NCI-H526 treated with DMSO at 0.1 percent for 48 hours (cell line): Measurements from ENCODE around the gene RENBP.

Experiments used
- DNase-seq: peaks from one replicate; lab custom pipeline; 2025; lab: John Stamatoyannopoulos, UW

RENBP gene

GRCh38 chrX:153953892-153954557 lies 9.6 kb upstream of the RENBP start:
- no peak for DNase-seq

- DNase-seq, result no peak
These were observed 8.9 kb upstream of the RENBP start for GRCh38 chrX:153953342-153953830.

- DNase-seq, result no peak
These were observed 8.1 kb upstream of the RENBP start for GRCh38 chrX:153952373-153953026.

- no peak for DNase-seq
These were observed 7.4 kb upstream of the RENBP start for GRCh38 chrX:153951683-153952372.

- no peak for DNase-seq
These were observed 5.7 kb upstream of the RENBP start for GRCh38 chrX:153950127-153950526.

GRCh38 chrX:153948847-153949805 lies 4.7 kb upstream of the RENBP start:
- DNase-seq, result no peak

- no peak for DNase-seq
These were observed 3.6 kb upstream of the RENBP start for GRCh38 chrX:153948002-153948466.

GRCh38 chrX:153947009-153947769 lies 2.7 kb upstream of the RENBP start:
- peak; percentile 51 for DNase-seq

GRCh38 chrX:153945956-153946943 lies 1.8 kb upstream of the RENBP start:
- DNase-seq, result no peak

- no peak for DNase-seq
These were observed 332 bp upstream of the RENBP start for GRCh38 chrX:153944800-153945150.

GRCh38 chrX:153941336-153942252 lies 2.8 kb downstream of the RENBP start:
- no peak for DNase-seq

GRCh38 chrX:153939573-153939972 lies 4.9 kb downstream of the RENBP start:
- no peak for DNase-seq

- DNase-seq, result no peak
These were observed 6.1 kb downstream of the RENBP start for GRCh38 chrX:153938226-153938786.

GRCh38 chrX:153937056-153937455 lies 7.4 kb downstream of the RENBP start:
- no peak for DNase-seq

GRCh38 chrX:153935326-153935851 lies 9.1 kb downstream of the RENBP start:
- no peak for DNase-seq

- peak; percentile 44 for DNase-seq
These were observed 9.6 kb downstream of the RENBP start, which contains the start of gene NAA10 for GRCh38 chrX:153934762-153935325. TSS of gene NAA10 (minus strand) at chrX:153935037. CDS start at chrX:153934904, 133 bp downstream.

GRCh38 chrX:153934148-153934761 lies 10.2 kb downstream of the RENBP start:
- no peak for DNase-seq
